ENCODE measurements around the gene FAM83B.

DNA sequence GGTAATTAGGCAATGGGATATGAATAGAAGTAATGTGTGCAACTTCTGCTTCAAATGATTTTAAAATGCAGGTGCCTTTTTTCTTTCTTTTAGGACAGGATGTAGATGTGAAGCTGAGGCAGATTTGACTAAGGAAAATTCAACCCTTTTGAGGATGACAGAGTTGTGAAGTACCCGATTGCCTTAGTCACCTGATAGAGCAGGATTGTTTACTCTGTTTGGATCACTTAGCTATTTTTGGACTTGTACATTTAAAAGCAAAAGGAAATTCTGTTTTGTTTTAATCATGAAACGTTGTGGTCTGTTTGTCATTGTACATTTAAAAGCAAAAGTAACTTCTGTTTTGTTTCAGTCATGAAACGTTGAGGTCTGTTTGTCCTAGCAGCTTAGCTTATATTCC is 143.4 kb downstream of the FAM83B start:
- no peak for TF ChIP-seq CTCF (conservative IDR thresholded peaks at IDR 0.05; ENCODE audit: low read depth, low read length)
- no peak for TF ChIP-seq EZH2phosphoT487 (IDR thresholded peaks at IDR 0.05; ENCODE audit: borderline replicate concordance, low read length)
